A549 treated with CORT108297 at 1 μM for 4 hours (cell line): ENCODE measurements around the gene PUS10. TPM values are rescaled to one million over a fixed set of nuclear protein-coding genes. Genes with fewer than 3 reads are reported as not detected.

Source experiments
- total RNA-seq: library from RNA; stranded (reverse); fragments of 200-300 nt; extraction: Qiagen RNA extraction; gene quantifications from 5 replicates; pipeline ENCODE4 v1.2.3, GENCODE V29; 2022

PUS10 gene, protein sequence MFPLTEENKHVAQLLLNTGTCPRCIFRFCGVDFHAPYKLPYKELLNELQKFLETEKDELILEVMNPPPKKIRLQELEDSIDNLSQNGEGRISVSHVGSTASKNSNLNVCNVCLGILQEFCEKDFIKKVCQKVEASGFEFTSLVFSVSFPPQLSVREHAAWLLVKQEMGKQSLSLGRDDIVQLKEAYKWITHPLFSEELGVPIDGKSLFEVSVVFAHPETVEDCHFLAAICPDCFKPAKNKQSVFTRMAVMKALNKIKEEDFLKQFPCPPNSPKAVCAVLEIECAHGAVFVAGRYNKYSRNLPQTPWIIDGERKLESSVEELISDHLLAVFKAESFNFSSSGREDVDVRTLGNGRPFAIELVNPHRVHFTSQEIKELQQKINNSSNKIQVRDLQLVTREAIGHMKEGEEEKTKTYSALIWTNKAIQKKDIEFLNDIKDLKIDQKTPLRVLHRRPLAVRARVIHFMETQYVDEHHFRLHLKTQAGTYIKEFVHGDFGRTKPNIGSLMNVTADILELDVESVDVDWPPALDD
- 2.3 to 3.2 TPM (median 2.9 TPM) in 5 replicates for total RNA-seq

DNA sequence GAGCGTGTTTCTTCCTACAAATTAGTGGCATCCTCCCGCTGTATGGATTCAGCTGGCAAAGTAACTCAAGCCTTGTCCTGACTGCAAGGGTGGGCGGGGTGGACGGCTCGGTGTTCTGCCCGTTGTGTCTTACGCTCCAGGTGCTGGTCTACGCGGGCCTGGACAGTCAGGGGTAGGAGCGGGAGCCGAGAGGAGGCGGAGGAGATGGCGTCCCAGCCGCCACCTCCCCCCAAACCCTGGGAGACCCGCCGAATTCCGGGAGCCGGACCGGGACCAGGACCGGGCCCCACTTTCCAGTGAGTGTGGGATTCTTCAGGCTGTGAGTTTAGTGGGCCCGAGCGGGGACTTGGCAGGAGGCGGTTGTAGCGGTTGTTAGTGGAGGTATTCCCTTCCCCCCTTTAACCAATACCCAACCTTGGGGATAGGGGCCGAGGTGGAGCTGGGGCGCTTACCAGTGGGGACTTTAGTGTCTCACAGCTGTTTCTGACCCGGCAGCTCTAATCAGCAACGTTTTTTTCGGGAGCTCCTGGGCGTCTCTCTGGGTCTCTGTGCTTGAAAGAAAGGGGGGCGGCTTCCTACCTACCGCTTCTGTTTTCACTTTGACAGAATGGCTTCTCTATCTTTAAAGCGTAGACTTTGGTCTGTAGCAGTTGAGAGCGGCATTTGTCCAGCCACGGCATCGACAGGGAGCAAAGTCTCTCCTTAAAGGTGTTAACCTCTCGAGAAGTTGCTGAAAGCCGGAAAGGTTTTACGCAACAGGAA lies at the start of gene PUS10, which contains the start of gene PEX13:
PUS10 (minus strand) TSS at position 700 of the 762 bp plus-strand sequence. CDS start 6,365 bp downstream, outside the sequence.
PEX13 (plus strand) TSS at position 165 of the 762 bp plus-strand sequence; CDS start at position 205, 40 bp downstream.

DNA sequence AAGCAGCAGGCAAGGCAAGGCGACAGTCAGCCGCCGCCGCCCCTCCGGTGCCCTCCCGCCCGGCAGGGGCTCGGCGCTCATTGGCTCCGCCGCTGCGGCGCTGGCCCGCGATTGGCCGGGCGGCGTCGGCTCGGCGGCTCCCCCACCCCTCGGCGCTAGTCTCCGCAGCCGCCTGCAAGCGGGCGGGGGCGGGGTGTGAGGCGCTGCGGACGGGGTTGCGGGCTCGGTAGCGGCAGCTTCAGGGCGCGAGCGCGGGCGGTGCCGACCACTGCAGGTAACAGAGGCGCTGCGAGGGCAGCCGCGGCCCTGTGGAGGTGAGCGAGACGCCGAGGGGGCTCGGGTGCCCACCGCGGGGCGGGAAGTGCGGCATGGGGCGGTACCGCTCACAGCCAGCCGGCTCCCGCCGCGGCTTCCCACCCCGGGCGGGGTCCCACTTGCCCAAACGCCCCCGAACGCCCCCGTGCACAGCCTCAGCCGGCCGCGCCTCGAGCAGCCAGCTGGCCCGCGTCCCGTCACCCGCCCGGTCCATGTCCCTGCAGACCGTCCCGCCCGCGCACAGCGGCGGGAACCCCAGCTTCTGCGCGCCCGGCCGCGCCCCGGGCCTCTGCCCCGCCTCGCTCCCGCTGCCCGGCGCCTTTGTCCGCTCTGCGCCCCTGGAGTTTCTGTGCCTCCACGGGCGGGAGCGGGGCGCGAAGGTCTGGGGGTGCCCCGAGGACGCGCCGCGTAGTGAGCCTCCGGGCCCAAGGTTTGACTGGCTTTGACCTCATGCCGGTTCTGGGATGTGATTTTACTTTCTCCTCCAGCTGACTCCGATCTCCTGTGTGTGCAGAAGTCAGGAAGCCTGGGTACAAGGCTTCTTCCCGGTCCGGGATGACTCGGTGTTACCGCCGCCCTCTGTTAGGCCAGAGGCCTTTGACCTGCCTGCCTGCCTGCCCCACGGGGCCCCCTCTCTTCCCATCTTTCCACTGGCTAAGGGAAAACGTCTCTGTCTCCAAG lies 48.0 kb upstream of the PUS10 start, which contains the start of gene SANBR:
SANBR (plus strand) TSS at position 158 of the 996 bp plus-strand sequence. CDS start 4,480 bp downstream, outside the sequence.

Other genes starting within 250 kb of the PUS10 start
- gene REL, start 136.7 kb downstream of the PUS10 start, total RNA-seq, result 1.7 to 3.6 TPM (median 2.6 TPM) in 5 replicates
- 13.1 to 16.6 TPM (median 15.4 TPM) in 5 replicates for gene PEX13, start 535 bp downstream of the PUS10 start, total RNA-seq
- gene SANBR, start 47.6 kb upstream of the PUS10 start, total RNA-seq, result 10.0 to 13.2 TPM (median 13.1 TPM) in 5 replicates
- gene C2orf74, start 143.9 kb upstream of the PUS10 start, total RNA-seq, result 13.9 to 22.6 TPM (median 17.1 TPM) in 5 replicates